Tibial artery (tissue), 4 donors: Measurements from ENCODE around the gene ANKHD1.
A peak's percentile ranks its signal among the peaks of the same experiment; 100 is the strongest.

Experiments used
- DNase-seq, 2 donors: peaks; one replicate each; pipeline ENCODE4 v3.0.0-alpha.2; 2019
- H3K27ac ChIP-seq, 2 donors: fragments of 200-600 bp; sonication (generic) in 1 of 2; 1 replicate in 1 of 2; 2 replicates in 1 of 2; pipeline ENCODE4 v1.5.1; 2018 to 2019; ENCODE audit warnings: mild to moderate bottlenecking in 1 of 2
- H3K27me3 ChIP-seq, 2 donors: fragments of 200-600 bp; sonication (generic) in 1 of 2; one replicate each; pipeline versions ENCODE4 v1.5.1 to v1.6.0; 2016 to 2019
- H3K36me3 ChIP-seq, 3 donors: fragments of 200-600 bp; sonication (generic) in 2 of 3; one replicate each; pipeline ENCODE4 v1.5.1; 2016 to 2019; ENCODE audit warnings: mild to moderate bottlenecking in 2 of 3
- H3K4me1 ChIP-seq, 4 donors: fragments of 200-600 bp; sonication (generic) in 2 of 4; 1 replicate in 3 of 4; 2 replicates in 1 of 4; pipeline ENCODE4 v1.5.1; 2016 to 2019
- H3K4me3 ChIP-seq, 2 donors: fragments of 200-600 bp; sonication (generic) in 1 of 2; 1 replicate in 1 of 2; 2 replicates in 1 of 2; pipeline ENCODE4 v1.5.1; 2018 to 2019; ENCODE audit warnings: mild to moderate bottlenecking in 2 of 2
- H3K9me3 ChIP-seq, 3 donors: fragments of 200-600 bp; sonication (generic) in 1 of 3; one replicate each; pipeline ENCODE4 v1.5.1; 2016 to 2019
- intact Hi-C: fragments of 100-400 bp; cut with DNase I; formaldehyde crosslinking; loops from one replicate; pipeline ENCODE4 v1.15.0; 2023; ENCODE audit warnings: low total_unique reads
- TF ChIP-seq, protein P1 (sequence below), 2 experiments: fragments of 200-600 bp in 1 of 2; fragments of 450-650 bp in 1 of 2; IDR thresholded peaks; one replicate each; pipeline ENCODE4 v1.5.1; 2017 to 2019; ENCODE audit warnings: antibody characterized with exemption in 2 of 2, mild to moderate bottlenecking in 1 of 2, moderate library complexity in 1 of 2

Gene ANKHD1

DNA sequence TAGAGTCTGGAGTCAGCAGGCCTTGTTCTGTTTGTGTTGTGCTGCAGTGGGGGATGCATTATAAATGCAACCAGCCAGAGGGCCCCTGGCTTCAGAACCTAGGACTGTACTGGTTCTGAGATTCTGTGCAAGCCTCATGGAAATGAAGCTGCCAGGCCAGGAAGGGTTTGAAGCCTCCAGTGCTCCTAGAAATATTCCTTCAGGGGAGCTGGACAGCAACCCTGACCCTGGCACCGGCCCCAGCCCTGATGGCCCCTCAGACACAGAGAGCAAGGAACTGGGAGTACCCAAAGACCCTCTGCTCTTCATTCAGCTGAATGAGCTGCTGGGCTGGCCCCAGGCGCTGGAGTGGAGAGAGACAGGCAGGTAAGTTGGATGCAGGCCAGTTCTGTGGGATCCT, 41.5 kb upstream of the ANKHD1 start, which contains the start of gene SLC4A9:
Gene SLC4A9 (plus strand): TSS at position 94 of the 400 bp plus-strand sequence. CDS start 43 bp downstream, at position 137.
- Histone ChIP-seq H3K4me1 (peaks cover 0 to 15% (median 7%) of the 10 kb centered on the region in 4 donors), H3K36me3 (no peaks in the 10 kb centered on the region), H3K27me3 (peaks cover 0 to 3% of the 10 kb centered on the region in 2 donors), H3K9me3 (no peaks in the 10 kb centered on the region), H3K27ac (no peak within 1 kb of the TSS), H3K4me3 (no peak within 1 kb of the TSS)
- DNase-seq = no peak
- TF ChIP-seq, protein P1, sequence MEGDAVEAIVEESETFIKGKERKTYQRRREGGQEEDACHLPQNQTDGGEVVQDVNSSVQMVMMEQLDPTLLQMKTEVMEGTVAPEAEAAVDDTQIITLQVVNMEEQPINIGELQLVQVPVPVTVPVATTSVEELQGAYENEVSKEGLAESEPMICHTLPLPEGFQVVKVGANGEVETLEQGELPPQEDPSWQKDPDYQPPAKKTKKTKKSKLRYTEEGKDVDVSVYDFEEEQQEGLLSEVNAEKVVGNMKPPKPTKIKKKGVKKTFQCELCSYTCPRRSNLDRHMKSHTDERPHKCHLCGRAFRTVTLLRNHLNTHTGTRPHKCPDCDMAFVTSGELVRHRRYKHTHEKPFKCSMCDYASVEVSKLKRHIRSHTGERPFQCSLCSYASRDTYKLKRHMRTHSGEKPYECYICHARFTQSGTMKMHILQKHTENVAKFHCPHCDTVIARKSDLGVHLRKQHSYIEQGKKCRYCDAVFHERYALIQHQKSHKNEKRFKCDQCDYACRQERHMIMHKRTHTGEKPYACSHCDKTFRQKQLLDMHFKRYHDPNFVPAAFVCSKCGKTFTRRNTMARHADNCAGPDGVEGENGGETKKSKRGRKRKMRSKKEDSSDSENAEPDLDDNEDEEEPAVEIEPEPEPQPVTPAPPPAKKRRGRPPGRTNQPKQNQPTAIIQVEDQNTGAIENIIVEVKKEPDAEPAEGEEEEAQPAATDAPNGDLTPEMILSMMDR (IDR thresholded peaks at IDR 0.05) = no peak
- intact Hi-C loops = no loop called here

DNA sequence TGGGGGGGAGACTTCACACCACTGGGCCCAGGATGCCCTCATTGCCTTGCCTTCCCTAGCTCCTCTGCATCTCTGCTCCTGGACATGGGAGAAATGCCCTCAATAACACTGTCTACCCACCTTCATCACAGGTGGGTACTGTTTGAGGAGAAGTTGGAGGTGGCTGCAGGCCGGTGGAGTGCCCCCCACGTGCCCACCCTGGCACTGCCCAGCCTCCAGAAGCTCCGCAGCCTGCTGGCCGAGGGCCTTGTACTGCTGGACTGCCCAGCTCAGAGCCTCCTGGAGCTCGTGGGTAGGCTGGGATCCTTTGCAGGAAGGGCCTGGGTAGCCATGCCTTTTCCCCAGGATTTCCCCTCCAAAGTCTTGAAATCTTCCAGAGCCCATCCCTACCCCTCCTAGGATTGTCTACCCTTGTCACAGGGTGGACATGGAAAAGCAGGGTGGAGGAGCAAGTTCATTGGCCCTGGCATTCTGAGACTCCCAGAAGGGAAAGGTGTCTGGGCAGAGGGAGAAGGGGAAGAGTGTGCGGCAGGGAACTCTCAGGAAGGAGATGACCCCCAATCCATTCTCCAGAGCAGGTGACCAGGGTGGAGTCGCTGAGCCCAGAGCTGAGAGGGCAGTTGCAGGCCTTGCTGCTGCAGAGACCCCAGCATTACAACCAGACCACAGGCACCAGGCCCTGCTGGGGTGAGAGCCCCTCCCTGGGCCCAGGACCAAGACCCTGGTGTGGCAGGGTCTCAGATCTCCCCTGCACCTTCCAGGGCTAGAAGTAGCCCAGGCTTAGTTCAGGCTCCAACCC, 40.8 kb upstream of the ANKHD1 start:
- intact Hi-C loops = no loop called here

DNA sequence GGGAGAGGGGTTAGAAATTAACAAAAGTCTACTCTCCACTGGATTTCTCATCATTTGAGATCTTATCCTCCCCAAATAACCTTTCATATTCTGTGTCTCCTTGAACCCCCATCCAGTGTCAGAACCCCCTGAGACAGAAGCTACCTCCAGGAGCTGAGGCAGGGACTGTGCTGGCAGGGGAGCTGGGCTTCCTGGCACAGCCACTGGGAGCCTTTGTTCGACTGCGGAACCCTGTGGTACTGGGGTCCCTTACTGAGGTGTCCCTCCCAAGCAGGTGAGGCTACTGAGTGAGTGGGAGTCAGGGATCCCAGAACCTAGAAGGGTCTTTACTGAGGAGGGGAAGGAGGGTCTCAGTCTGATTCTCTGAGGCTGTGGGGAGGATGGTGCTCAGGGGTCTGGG, 39.7 kb upstream of the ANKHD1 start:
- H3K9me3 ChIP-seq = no peaks in the 10 kb centered on the region
- peaks cover 0 to 3% of the 10 kb centered on the region in 2 donors for H3K27me3 ChIP-seq
- H3K4me1 ChIP-seq = peaks cover 0 to 15% (median 7%) of the 10 kb centered on the region in 4 donors
- H3K4me3 ChIP-seq = no peak overlapping the region
- intact Hi-C loops = no loop called here
- no peak for DNase-seq
- H3K27ac ChIP-seq = no peak overlapping the region
- H3K36me3 ChIP-seq = no peaks in the 10 kb centered on the region
- TF ChIP-seq, protein P1 (IDR thresholded peaks at IDR 0.05) = no peak

More for the DNA sequence above, 40.8 kb upstream of the ANKHD1 start:
- Histone ChIP-seq H3K4me1 (peaks cover 0 to 15% (median 7%) of the 10 kb centered on the region in 4 donors), H3K27me3 (peaks cover 0 to 3% of the 10 kb centered on the region in 2 donors), H3K4me3 (no peak overlapping the region), H3K27ac (no peak overlapping the region), H3K9me3 (no peaks in the 10 kb centered on the region), H3K36me3 (no peaks in the 10 kb centered on the region)
- TF ChIP-seq, protein P1 (IDR thresholded peaks at IDR 0.05) = no peak
- no peak for DNase-seq

DNA sequence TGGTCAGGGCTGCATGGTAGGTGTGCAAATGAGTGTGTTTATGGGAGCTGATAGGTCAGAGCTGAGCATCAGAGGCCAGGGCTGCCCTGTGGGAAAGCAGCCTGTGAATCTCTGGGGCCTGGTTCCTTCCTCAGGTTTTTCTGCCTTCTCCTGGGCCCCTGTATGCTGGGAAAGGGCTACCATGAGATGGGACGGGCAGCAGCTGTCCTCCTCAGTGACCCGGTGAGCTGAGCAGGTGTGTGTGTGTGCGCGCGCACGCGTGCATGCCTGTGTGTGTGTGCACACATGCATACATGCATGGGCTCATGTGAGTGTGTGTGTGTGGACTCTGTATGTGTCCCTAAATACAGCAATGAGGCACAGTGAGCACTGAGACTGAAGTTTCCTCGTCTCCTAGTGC, 39.3 kb upstream of the ANKHD1 start:
- Histone ChIP-seq H3K9me3 (no peaks in the 10 kb centered on the region), H3K27me3 (peaks cover 0 to 3% of the 10 kb centered on the region in 2 donors), H3K4me3 (no peak overlapping the region), H3K36me3 (no peaks in the 10 kb centered on the region), H3K27ac (no peak overlapping the region), H3K4me1 (peaks cover 0 to 14% (median 7%) of the 10 kb centered on the region in 4 donors)
- intact Hi-C loops = no loop called here
- TF ChIP-seq, protein P1 (IDR thresholded peaks at IDR 0.05) = no peak
- DNase-seq = no peak

DNA sequence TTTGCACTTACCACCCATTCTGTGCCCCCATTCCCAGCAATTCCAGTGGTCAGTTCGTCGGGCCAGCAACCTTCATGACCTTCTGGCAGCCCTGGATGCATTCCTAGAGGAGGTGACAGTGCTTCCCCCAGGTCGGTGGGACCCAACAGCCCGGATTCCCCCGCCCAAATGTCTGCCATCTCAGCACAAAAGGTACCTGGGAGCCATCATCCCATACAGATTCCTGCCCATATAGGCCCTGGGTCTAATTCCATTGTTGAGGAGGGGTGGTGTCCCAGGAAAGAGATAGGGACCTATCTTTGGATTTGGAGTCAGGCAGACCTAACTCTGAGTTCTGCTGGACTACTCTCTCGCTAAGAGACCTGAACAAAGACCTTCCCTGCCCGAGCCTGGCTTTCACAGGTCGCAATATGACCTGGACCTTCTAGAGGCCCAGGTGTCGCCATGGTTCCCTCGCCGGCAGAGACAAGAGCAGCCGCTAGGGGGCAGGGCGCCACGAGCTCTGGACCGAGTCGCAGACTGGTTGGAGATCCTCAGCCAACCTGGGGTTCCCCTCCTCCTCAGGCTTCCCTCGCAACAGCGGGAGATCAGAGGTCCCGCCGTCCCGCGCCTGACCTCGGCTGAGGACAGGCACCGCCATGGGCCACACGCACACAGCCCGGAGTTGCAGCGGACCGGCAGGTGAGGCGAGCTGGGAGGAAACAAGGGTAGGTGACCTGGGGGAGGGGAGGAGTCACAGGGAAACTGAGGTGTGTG, 38.6 kb upstream of the ANKHD1 start:
- TF ChIP-seq, protein P1 (IDR thresholded peaks at IDR 0.05) = peak; percentile 73 to 88
- peak; percentile 63 to 79 for DNase-seq
- intact Hi-C loops = no loop called here
- no peaks in the 10 kb centered on the region for H3K36me3 ChIP-seq
- H3K4me1 ChIP-seq = peaks cover 0 to 7% (median 5%) of the 10 kb centered on the region in 4 donors
- no peak overlapping the region for H3K27ac ChIP-seq
- peak overlapping the region in 1 of 2 donors; percentile 32 for H3K4me3 ChIP-seq
- H3K27me3 ChIP-seq = peaks cover 0 to 3% of the 10 kb centered on the region in 2 donors
- H3K9me3 ChIP-seq = no peaks in the 10 kb centered on the region
